Measurements from ENCODE around the gene SYNJ2.

Gene SYNJ2

DNA sequence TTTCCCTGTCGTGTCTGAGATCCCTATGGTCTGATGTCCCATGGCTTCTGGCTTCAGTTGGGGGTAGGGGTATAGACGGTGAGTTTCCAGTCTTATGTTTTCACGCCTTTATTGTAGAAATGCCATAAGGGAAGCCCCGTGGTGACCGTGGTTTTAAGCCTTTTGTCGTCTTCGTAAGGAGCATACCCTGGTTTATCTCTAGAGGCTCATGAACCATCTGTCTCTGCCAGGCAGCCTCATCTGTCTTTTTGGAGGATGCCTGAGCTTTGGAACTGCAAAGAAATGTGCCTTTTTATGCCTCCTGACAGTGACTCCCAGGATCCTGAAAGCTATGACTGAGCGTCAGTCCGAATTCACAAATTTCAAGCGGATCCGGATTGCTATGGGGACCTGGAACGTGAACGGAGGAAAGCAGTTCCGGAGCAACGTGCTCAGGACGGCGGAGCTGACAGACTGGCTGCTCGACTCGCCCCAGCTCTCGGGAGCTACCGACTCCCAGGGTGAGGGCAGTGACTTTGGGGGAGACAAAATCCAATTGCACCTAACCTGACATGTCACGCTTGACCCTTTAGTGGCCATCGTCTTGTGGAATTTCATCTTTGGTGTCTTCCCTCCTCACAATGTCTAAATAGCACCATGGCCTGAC, 84.6 kb downstream of the SYNJ2 start:
- Histone ChIP-seq H3K27me3 (replicated peaks; ENCODE audit: control insufficient read depth, insufficient read depth, low read length) (no peaks in the 10 kb centered on the region), H3K4me3 (replicated peaks; ENCODE audit: low read depth, low read length) (no peak overlapping the region), H3K36me3 (ENCODE audit: control insufficient read depth, insufficient read depth, low read length) (peaks cover 3% of the 10 kb centered on the region; the same call in 1 of the 2 replicates)
- TF ChIP-seq, protein P1, sequence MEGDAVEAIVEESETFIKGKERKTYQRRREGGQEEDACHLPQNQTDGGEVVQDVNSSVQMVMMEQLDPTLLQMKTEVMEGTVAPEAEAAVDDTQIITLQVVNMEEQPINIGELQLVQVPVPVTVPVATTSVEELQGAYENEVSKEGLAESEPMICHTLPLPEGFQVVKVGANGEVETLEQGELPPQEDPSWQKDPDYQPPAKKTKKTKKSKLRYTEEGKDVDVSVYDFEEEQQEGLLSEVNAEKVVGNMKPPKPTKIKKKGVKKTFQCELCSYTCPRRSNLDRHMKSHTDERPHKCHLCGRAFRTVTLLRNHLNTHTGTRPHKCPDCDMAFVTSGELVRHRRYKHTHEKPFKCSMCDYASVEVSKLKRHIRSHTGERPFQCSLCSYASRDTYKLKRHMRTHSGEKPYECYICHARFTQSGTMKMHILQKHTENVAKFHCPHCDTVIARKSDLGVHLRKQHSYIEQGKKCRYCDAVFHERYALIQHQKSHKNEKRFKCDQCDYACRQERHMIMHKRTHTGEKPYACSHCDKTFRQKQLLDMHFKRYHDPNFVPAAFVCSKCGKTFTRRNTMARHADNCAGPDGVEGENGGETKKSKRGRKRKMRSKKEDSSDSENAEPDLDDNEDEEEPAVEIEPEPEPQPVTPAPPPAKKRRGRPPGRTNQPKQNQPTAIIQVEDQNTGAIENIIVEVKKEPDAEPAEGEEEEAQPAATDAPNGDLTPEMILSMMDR (IDR thresholded peaks at IDR 0.05; ENCODE audit: insufficient read depth, low read length, poor library complexity, severe bottlenecking) = no peak
- DNase-seq (ENCODE audit: extremely low read depth, insufficient read length) = no peak

GRCh38 chr6:158067436-158068015, 85.9 kb downstream of the SYNJ2 start:
- TF ChIP-seq, protein P1 (IDR thresholded peaks at IDR 0.05; ENCODE audit: insufficient read depth, low read length, poor library complexity, severe bottlenecking) = no peak
- no peak overlapping the region for H3K4me3 ChIP-seq (replicated peaks; ENCODE audit: low read depth, low read length)
- DNase-seq (ENCODE audit: extremely low read depth, insufficient read length) = no peak
- H3K36me3 ChIP-seq (ENCODE audit: control insufficient read depth, insufficient read depth, low read length) = peaks cover 3% of the 10 kb centered on the region; the same call in 1 of the 2 replicates
- H3K27me3 ChIP-seq (replicated peaks; ENCODE audit: control insufficient read depth, insufficient read depth, low read length) = no peaks in the 10 kb centered on the region

- no peak for DNase-seq (ENCODE audit: extremely low read depth, insufficient read length)
- TF ChIP-seq, protein P1 (IDR thresholded peaks at IDR 0.05; ENCODE audit: insufficient read depth, low read length, poor library complexity, severe bottlenecking) = no peak
- peaks cover 3% of the 10 kb centered on the region; the same call in 1 of the 2 replicates for H3K36me3 ChIP-seq (ENCODE audit: control insufficient read depth, insufficient read depth, low read length)
- no peaks in the 10 kb centered on the region for H3K27me3 ChIP-seq (replicated peaks; ENCODE audit: control insufficient read depth, insufficient read depth, low read length)
- H3K4me3 ChIP-seq (replicated peaks; ENCODE audit: low read depth, low read length) = no peak overlapping the region
Measured at GRCh38 chr6:158068156-158068892, 86.7 kb downstream of the SYNJ2 start.

- Histone ChIP-seq H3K36me3 (ENCODE audit: control insufficient read depth, insufficient read depth, low read length) (peaks cover 5% of the 10 kb centered on the region), H3K27me3 (replicated peaks; ENCODE audit: control insufficient read depth, insufficient read depth, low read length) (no peaks in the 10 kb centered on the region), H3K4me3 (replicated peaks; ENCODE audit: low read depth, low read length) (no peak overlapping the region)
- no peak for DNase-seq (ENCODE audit: extremely low read depth, insufficient read length)
- TF ChIP-seq, protein P1 (IDR thresholded peaks at IDR 0.05; ENCODE audit: insufficient read depth, low read length, poor library complexity, severe bottlenecking) = no peak
Measured at GRCh38 chr6:158068893-158069799, 87.5 kb downstream of the SYNJ2 start.

GRCh38 chr6:158069800-158070195, 88.1 kb downstream of the SYNJ2 start:
- TF ChIP-seq, protein P1 (IDR thresholded peaks at IDR 0.05; ENCODE audit: insufficient read depth, low read length, poor library complexity, severe bottlenecking) = no peak
- H3K4me3 ChIP-seq (replicated peaks; ENCODE audit: low read depth, low read length) = no peak overlapping the region
- DNase-seq (ENCODE audit: extremely low read depth, insufficient read length) = no peak
- peaks cover 5% of the 10 kb centered on the region for H3K36me3 ChIP-seq (ENCODE audit: control insufficient read depth, insufficient read depth, low read length)
- H3K27me3 ChIP-seq (replicated peaks; ENCODE audit: control insufficient read depth, insufficient read depth, low read length) = no peaks in the 10 kb centered on the region

Data from GM06990 (cell line).